Stimulated activated CD4-positive, alpha-beta T cell treated with anti-CD3 and anti-CD28 coated beads, Interleukin-15, amount 100 ng/mL, for 24 hours (primary cell): ENCODE measurements around the gene MYO1B.

Source experiments
- DNase-seq: peaks from one replicate; pipeline ENCODE4 v3.0.0-alpha.2; 2020

The MYO1B gene

GRCh38 chr2:191369034-191369433 lies 123.8 kb downstream of the MYO1B start:
- no peak for DNase-seq

DNA sequence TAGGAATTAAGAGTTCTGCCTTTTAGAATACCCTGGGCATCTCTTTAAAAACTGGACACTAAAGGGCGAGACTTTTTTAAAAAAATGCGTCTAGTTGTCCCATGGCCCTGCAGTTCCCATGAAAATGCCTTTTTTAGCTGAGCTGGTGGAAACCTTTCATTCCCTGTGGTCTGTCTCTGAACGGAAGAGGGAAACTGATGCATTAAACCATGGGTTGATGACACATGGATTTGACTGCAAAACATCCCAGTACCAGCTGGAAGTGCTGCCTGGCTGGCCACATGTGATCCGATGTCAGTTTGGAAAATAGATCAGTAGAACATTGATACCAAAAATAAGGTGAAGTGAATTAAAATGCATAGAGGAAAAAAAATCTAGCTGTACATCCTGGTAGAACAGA lies 129.2 kb downstream of the MYO1B start:
- DNase-seq: no peak

DNA sequence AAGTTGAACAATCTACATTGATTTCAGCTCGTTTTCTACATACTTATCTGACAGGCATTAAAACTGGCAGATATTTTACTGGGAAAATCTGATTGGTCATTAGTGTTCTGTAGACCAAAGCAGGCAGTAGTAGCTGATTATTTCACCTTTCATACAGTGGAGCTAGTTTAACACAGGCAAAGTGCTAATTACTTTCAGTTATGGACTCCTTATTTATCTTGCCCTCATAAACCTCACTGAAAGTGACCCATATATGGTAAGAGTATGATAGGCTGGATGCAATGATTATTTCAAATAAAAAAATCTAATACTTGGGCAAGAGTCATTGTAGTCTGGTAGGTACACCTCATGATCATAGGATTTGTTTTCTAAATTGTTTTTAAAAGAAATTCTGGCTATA lies 129.7 kb downstream of the MYO1B start:
- no peak for DNase-seq

DNA sequence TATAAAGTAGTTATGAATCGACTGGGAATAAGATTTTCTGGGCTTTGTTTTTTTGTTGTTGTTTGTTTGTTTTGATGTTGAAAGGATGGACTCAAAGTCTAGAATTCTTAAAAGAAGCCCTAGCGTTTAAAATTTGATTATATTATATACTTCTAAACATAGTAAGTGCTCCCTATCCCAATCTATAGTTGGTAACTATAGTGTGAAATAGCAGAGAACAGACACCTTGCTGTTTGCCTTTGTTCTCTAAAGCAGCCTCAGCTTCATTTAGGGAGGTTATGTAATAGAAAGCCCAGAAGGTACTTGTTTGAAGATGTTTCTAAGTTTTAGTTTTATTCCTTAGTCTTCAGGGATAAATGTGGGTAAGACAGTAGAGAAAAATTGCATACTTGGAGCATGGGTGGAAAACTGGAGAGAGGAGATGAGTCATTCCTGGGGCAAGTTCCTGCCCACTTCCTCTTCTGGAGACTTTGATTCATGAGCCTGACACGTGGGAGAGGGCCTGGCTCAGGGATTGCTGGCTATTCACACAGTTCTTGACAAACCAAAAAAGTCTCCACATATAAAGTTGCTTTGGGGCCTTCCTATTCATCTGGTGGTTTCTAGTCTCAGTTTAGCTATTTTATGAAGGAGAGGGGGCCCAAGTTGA lies 131.9 kb downstream of the MYO1B start:
- peak; percentile 53 for DNase-seq

DNA sequence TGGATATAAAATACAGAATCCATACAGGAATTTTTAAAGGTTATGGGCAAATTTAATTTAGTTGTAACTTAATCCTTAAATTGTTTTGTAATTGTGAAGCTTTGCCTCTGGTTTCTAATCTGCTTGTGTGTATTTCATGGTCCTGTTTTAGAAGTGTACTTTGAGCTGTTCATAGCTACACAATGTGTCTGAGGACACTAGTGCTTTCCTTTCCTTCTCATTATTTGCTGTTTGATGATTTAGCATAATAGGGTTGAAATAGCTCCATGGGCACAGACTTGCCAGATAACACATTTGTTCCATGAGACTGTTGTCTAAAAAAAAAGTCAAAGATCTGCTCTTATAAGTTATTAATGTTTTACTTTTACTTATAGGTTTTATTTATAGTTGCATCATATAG lies 134.2 kb downstream of the MYO1B start:
- DNase-seq: no peak

DNA sequence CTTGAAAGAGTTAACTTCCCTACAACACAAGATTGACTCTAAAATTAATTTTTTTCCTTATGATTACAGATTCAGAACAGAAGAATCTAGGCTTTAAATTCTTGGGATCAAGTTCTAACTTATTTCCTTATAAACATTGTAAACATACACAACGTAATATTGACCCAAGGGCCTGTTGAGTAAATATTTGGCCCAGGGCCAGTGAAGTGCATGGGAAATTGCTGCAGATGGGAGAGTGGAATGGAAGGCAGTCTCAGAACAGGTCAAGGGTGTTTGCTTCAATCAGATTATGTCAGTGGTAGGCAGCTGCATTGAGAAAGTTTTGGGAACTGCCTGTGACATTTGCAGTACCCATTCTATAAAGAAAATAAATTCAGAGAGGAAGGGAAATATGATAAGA lies 137.6 kb downstream of the MYO1B start:
- no peak for DNase-seq

DNA sequence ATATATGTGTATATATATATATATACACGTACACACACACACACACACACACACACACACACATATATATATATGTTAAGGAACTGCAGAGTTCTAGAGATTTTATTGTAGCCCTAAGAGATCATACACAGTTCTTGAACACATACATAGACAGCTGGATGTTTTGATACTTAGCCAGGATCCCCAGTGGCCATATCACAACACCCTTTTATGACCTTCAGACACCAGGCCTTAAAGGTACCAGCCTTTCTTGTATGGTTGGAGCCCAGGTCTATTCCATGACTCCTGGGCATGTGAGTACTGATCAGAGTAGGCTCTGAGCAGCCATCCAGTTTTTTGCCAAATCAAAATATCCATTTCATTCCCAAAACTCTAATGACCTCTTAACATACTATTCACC lies 138.3 kb downstream of the MYO1B start:
- DNase-seq: no peak

DNA sequence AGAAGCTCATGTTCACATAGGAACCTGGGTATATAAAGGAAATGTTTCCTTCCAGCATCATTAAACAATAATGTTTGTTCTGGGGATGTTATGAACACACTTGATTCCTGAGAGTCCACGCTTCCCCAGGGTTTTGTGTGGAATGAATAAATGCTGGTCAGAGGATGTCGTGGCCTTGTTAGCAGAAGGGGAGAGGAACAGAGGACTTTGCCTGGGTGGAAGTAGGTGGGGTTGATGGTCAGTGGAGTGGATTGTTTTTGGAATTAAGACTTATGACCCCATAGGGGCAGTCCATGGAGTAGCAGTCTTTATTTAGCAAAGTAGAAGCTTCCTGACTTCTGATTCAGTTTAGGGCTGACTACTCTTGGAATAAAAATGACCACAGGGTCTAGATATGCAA lies 139.6 kb downstream of the MYO1B start:
- no peak for DNase-seq

DNA sequence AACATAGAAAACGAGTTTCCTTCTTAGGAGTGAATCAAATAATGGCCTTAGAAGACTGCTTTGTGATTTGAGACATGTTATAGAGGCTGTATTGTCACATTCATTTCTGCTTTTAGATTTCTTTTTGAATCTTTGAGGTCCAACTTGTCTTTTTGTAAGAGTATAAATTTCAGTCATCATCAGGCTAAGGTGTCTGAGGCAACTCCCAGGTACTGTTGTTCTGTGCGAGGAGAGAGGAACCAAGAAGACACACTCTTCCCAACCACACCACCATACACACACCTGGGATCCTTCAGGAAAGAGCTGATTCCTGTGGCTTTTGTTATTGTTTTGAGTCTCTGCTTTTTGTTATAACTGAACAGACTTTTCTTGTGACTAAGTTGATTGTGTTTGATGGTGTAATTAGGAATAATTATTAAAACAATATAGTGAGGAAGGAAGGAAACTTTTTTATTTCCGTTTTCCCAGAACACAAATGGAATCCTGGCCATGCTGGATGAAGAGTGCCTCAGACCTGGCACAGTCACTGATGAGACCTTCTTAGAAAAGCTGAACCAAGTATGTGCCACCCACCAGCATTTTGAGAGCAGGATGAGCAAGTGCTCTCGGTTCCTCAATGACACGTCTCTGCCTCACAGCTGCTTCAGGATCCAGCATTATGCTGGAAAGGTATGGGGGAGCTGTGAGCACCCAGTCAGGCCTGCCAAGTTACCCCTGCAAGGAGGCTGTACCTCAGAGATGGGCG lies 140.4 kb downstream of the MYO1B start:
- peak; percentile 24 for DNase-seq

GRCh38 chr2:191386938-191387536 lies 141.8 kb downstream of the MYO1B start:
- DNase-seq: no peak

- no peak for DNase-seq
Observed at GRCh38 chr2:191389288-191389687, 144.1 kb downstream of the MYO1B start.

GRCh38 chr2:191391171-191391570 lies 146.0 kb downstream of the MYO1B start:
- DNase-seq: no peak

DNA sequence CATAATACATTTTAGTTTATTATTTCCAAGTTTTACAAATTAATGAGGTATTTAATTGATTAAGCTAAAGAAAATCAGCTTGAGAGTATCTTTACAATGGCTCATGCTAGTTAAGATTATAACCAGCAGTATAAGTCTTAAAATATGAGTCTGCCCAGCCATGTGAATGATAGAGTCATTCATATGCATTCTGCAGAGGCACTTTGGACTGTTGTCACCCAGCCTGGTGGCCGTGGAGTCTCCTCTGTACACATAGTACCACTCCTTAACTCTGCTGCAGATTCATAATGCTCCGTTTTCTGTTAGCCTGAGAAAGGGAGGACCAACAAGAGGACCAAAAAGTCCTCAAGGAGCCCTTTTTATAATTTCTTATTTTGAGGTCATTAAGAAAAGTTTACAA lies 148.8 kb downstream of the MYO1B start:
- no peak for DNase-seq

DNA sequence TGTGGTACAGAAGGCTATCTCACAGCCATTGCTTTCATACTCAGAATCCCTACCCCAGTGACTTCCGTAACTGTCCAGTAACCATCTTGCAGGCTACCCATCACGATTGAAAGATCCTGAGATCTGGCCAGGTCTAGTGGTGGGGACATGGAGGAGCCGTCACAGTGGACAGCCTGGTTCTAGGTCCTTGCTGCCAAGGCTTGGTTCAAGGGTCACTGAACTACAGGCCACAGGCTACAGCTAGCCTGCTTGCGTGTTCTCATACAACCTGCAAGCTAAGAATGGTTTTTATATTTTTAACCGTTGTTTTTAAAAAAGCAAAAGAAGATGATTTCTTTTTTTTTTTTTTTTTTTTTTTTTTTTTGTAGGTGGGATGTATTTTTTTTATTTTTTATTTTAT lies 151.6 kb downstream of the MYO1B start:
- DNase-seq: no peak

DNA sequence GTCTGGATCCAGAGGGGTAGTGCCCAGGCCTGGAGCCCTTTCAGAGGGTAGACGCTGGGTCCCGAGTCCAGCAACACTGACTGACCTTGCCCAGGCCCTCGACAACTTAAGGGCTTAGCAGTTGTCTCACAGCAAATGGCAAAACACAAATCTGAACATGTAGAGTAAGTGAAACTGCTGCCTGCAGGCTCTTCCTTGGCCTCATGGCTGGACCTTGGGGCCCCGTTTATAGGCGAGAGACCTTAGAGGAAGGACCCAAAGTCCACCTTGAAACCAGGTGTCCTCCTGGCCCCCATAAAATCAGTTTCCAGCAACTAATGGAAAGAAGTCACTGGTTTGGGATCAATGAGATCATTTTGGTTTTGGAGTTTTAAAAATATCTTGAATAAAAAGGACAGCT lies 154.4 kb downstream of the MYO1B start:
- no peak for DNase-seq

GRCh38 chr2:191401287-191401686 lies 156.1 kb downstream of the MYO1B start:
- no peak for DNase-seq

- no peak for DNase-seq
Observed at GRCh38 chr2:191402966-191403565, 157.9 kb downstream of the MYO1B start.

- no peak for DNase-seq
Observed at GRCh38 chr2:191404568-191404991, 159.4 kb downstream of the MYO1B start.

GRCh38 chr2:191405546-191405945 lies 160.3 kb downstream of the MYO1B start:
- no peak for DNase-seq

DNA sequence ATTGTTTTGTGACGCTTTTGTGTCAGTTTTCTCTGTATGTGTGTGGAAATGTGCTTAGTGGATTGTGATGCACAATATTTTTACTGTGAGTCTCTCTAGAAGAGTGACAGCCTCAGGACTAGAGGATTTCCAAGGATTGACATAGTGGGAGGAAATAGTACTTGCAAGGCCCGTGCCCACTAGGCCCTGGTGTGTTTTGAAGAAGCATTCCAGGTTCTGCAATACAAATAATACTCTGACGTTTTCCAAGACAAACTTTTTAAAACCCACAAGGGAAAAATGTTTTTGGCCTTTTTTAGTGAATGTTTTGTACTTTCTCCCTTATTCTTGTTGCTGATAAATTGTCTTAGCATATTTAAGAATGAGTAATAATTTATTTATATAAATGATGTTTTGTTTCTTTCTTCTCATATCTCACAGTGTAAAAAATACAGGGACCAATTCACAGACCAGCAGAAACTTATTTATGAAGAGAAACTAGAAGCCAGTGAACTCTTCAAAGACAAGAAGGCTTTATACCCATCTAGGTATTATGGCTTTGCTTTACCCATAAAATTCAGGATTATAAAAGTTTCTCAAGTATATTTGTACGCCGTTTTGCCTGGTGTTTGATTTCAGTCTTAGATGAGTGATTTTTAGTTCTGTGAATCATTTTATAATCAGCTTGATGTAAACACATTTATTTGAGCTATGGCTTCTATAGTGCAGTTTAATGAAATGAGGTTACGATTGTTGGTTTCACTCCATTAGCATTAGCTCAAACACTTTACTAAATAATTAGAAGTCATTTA lies 165.6 kb downstream of the MYO1B start:
- DNase-seq: no peak

- no peak for DNase-seq
Observed at GRCh38 chr2:191411472-191411871, 166.3 kb downstream of the MYO1B start.

- no peak for DNase-seq
Observed at GRCh38 chr2:191412353-191412752, 167.1 kb downstream of the MYO1B start.

GRCh38 chr2:191415101-191415500 lies 169.9 kb downstream of the MYO1B start:
- no peak for DNase-seq
